ENCODE results near the gene TDP2. TPM values are rescaled to one million over a fixed set of nuclear protein-coding genes. Genes with fewer than 3 reads are reported as not detected.

The TDP2 gene
- total and polyA plus RNA-seq, 2 donors (not counting 1 experiment from before 2014, with no cell fraction given), result 19.4 to 63.5 TPM

DNA sequence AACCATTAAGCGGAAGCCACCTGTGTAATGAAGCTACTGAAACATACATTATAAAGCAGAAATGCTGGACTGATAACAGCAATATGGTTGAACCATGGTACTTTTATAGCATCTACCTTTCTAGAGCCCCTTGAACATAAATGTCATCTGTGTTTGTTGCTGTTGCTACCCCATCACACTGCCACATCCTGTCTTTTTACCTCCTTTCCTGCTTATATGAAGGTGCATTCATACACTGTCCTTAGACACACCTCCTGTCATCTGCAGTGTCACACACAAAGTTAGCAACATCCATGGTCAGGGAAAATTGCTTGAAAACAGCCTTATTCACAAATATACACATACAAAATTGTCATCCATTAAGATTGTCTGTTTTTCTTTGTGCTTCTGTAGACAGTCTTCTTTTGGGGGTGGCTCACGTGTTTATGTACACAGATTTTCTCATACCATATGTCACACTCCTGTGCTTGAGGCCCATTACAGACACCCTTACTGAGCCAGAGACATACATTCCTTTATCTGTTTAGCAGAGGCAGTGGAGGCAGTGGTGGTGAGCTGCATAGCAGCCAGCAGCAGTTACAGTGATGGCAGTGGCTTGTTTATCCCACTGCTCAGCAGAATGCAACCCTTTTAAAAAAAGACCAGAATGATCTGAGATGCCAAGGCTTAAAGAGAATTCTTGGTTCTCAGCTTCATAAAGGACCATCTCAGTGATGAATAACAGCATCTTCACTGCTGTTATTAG is 26.3 kb upstream of the TDP2 start:
- POLR2A ChIA-PET, result no interaction called here
- intact Hi-C loops (cut with micrococcal nuclease), result loop anchor here (5.0 to 10.0 kb wide), 2 partner anchors 48 to 411 kb away; partner anchors contain the start of gene KIAA0319

More for the DNA sequence above, 26.3 kb upstream of the TDP2 start:
- no peak overlapping the region for H2AFZ ChIP-seq (ENCODE audit: insufficient read depth, low read depth, low read length, poor library complexity, severe bottlenecking)
- H4K20me1 ChIP-seq (ENCODE audit: control insufficient read depth, insufficient read depth, low read length, poor library complexity, severe bottlenecking), result no peaks in the 10 kb centered on the region
- no peak overlapping the region for H3K4me2 ChIP-seq (replicated peaks; ENCODE audit: low read depth, low read length, poor library complexity, severe bottlenecking)
- no peaks in the 10 kb centered on the region for H3K9me3 ChIP-seq (ENCODE audit: control extremely low read depth in 1 of 3, control insufficient read depth in 2 of 3, insufficient read depth in 1 of 3, low read length in 2 of 3)
- no peaks in the 10 kb centered on the region for H3K4me1 ChIP-seq (ENCODE audit: control insufficient read depth in 2 of 2, insufficient read depth in 2 of 2, low read length in 2 of 2)
- H3K27me3 ChIP-seq (replicated peaks in 1 of 4; ENCODE audit: control extremely low read depth in 1 of 4, control insufficient read depth in 3 of 4, insufficient read depth in 4 of 4, low read length in 3 of 4), result no peaks in the 10 kb centered on the region
- H3K27me3 Mint-ChIP-seq, result no peaks in the 10 kb centered on the region
- H3K4me1 Mint-ChIP-seq, result peaks cover 2% of the 10 kb centered on the region
- H3K27ac Mint-ChIP-seq, result no peak overlapping the region
- H3K27ac ChIP-seq (ENCODE audit: low read length in 2 of 2), result no peak overlapping the region
- ATAC-seq (ENCODE audit: low read depth) (no peak), DNase-seq (no peak)
- H3K4me3 ChIP-seq (ENCODE audit: control extremely low read depth in 1 of 5, extremely low read depth in 1 of 5, insufficient read depth in 1 of 5, low read depth in 2 of 5, low read length in 4 of 5), result no peak overlapping the region
- CTCF ChIA-PET, result interaction anchor here (0.7 to 8.8 kb wide), 4 partner anchors 110 to 200 kb away, joined by 3 to 156 read pairs (median 4); no protein-coding TSS in a partner anchor
- H3K9me3 Mint-ChIP-seq (ENCODE audit: insufficient read depth), result no peaks in the 10 kb centered on the region
- H3K9ac ChIP-seq (ENCODE audit: low read length), result no peak overlapping the region
- no peaks in the 10 kb centered on the region for H3K36me3 ChIP-seq (replicated peaks in 1 of 2; ENCODE audit: control extremely low read depth in 1 of 2, control insufficient read depth in 1 of 2, extremely low read depth in 1 of 2, insufficient read depth in 2 of 2, low read length in 1 of 2)
- no peaks in the 10 kb centered on the region for H3K79me2 ChIP-seq (ENCODE audit: control insufficient read depth, insufficient read depth, low read length)
- WGBS (ENCODE audit: insufficient coverage), result no CpG with 5 or more reads among the region's 2 CpGs
- no peak for TF ChIP-seq CTCF (IDR thresholded peaks at IDR 0.05)
- TF ChIP-seq EZH2 (IDR thresholded peaks at IDR 0.05; ENCODE audit: borderline replicate concordance, insufficient read depth, low read depth, low read length, poor library complexity, severe bottlenecking), result no peak
- no peak overlapping the region for H3K4me3 Mint-ChIP-seq

Measured in B cell (primary cell).